ENCODE results near the gene NIFK.
"Not testable (repeated sequence)": the region's sequence is repeated elsewhere in the genome, so short reads cannot be mapped to it uniquely, and the experiment has no call there.

The NIFK gene

GRCh38 chr2:121736462-121737336, at the start of gene NIFK:
Gene NIFK (minus strand): TSS chr2:121736875. CDS start chr2:121736850, 25 bp downstream.
- DNase-seq = peak; percentile 81 to 99 (median 96)

DNA sequence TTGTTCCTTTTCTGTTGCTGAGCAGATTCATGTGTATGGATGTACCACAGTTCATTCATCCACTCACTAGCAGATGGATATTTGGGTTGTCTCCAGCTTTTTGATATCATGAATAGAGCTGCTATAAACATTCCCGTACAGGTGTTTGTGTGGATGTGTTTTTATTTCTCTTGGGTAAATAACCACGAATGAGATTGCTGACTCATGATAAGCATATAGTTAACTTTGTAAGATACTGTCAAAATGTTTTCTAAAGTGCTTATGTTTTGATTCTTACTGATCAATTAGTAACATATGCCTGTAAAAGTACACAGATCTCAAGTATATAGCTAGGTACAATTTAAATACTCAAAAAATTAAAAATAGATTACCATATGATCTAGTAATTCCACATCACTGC, 46.5 kb upstream of the NIFK start:
- no peak for DNase-seq

- DNase-seq = no peak
These were observed 42.2 kb upstream of the NIFK start for GRCh38 chr2:121778741-121779487.

- DNase-seq = no peak
These were observed 41.0 kb upstream of the NIFK start for GRCh38 chr2:121777699-121778058.

DNA sequence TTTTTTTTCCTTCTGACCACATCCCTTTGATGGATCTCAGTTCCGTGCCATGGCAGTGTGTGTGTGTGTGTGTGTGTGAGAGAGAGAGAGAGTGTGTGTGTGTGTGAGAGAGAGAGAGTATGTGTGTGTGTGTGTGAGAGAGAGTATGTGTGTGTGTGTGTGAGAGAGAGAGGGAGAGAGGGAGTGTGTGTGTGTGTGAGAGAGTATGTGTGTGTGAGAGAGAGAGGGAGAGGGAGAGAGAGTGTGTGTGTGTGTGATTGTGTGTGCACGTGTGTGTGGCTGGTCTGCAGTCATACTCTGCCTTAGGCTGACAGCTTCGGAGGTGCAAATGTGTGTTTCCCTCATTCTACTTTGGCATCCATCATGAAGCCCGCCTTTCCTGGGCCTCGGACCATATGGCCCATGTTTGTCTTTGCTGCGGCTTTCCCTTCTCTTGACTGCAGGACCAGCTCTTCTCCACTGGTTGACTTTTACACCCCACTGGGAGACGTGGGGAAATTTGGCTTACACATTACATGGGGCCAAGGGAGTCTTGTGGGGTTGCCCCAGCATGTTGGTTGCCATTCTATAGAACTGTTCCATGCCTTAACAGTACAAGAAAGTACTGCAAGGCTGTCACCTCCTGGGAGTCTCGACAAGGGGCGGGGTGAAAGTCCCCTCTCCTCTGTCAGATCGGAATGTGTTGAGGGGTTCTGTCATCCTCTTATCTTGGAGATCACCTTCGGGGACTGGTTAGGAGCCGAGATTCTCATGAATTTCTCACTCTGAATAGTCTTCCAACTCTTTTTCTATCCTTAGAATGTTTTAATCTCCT, 40.4 kb upstream of the NIFK start:
- DNase-seq = no peak

DNA sequence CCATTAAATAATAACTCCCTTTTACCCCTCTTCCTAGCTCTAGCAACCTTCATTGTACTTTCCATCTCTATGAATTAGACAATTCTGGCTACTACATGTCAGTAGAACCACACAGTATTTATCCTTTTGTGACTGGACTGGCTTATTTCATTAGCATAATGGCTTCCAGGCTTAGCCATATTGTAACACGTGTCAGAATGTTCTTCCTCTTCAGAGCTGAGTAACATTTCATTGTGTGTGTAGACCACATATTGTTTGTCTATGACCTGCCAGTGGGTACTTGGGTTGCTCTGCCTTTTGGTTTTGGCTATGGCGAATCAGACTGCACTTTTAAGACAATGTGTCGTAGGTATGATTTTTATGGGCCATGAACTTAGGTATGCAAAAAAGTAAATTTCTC, 39.7 kb upstream of the NIFK start:
- DNase-seq = no peak

DNA sequence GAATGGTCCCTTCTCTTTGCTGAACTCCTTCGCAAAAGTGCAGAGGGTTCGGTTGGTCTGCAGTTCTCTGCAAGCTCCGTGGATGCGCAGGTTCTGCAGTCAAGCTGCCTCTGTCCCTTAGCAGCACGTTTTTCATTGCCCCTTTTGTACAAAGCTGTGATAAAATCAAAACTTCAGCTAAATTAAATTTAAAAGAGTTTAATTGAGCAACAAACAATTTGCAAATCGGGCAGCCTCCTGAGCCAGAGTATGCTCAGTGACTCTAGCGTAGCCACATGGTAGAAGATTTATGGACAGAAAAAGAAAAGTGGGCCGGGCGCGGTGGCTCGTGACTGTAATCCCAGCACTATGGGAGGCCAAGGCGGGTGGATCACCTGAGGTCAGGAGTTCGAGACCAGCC, 37.6 kb upstream of the NIFK start:
- DNase-seq = no peak

- DNase-seq = no peak
These were observed 35.5 kb upstream of the NIFK start for GRCh38 chr2:121771976-121772742.

DNA sequence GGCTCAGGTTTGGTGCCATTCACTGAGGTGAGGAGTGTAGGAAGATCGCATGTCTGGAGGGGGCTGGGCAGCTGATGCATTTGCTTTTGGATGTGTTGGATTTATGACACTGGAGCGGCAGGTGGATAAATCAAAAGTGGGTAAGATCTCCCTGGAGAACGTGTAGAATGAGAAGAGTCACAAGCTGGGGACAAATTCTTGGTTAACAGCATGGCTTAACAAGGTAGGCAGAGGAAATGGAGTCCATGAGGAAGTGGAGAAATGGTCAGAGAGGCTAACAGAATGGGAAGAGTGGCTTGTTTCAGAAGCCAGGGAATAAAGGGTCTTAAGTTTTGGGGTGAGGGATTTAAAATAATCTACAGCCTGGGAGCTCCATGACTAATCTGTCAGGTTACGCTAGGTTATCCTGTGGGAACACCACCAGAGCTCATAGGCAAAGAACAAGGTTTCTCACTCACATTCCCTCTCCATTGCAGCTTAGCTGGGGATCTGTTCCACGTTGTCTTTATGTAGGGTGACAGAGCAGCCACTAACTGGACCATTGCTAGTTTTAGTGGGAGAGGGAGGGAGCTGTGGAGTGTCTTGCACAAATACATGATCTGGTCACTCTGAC, 31.6 kb upstream of the NIFK start:
- no peak for DNase-seq

DNA sequence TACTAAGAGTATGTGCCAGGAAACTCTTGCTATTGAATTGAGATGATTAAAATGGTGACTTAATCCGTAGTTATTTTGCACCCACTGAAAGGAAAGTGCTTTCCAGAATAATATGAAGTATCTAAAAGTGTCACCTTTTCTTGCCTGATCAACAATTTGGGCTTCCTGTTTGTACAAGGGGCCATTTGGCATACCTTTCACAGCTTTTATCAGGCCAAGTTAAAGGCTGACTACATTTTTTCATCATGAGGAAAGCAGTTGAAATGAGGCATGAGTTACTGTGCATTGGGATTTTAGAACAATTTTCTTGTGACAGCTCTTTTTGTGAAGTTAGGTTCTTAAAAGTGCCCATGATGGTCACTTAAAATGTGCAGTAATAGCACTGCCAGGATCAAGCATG, 29.9 kb upstream of the NIFK start:
- no peak for DNase-seq

DNA sequence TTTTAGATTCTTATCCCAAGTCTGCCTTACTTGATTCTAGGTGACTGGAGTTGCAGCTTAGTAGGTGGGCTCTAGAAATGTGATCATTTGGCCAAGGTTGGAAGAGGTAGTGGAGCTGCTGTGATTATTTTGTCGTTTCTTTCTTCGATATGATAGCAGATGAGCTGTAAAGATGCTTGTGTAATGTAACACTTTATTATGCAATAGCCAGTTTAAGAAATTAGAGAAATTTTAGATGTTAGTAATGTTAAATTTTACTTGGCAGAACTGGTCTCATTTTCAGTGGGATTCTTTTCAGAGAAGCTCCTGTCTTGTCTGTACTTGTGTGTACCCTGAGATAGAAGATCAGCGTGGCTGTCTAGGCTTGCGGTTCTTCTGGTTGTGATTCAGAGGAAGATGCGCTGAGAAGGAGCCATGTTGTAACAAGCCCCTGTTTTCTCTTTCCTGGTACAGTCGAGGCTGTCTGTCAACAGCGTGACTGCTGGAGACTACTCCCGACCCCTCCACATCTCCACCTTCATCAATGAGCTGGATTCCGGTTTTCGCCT, 28.1 kb upstream of the NIFK start:
- DNase-seq = no peak

GRCh38 chr2:121755237-121756111, 18.8 kb upstream of the NIFK start, which contains the start of gene TSN:
Gene TSN (plus strand): TSS chr2:121755651. CDS start chr2:121755780, 129 bp downstream.
- DNase-seq = peak; percentile 32 to 96 (median 92)

GRCh38 chr2:121754851-121755236, 18.2 kb upstream of the NIFK start:
- no peak for DNase-seq

DNA sequence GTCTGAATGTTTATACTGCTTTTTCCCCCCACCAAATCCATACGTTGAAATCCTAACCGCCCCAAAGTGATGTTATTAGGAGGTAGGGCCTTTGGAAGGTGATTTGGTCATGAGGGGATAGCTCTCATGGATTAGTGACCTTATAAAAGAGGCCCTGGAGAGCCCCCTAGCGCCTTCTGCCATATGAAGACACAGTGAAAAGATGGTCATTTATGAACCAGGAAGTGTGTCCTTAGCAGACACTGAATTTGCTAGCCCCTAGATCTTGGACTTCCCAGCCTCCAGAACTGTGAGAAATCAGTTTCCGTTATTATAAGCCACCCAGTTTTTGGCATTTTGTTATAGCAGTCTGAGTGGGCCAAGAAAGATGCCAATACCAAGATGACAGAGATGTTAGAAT, 11.5 kb upstream of the NIFK start:
- DNase-seq = no peak

DNA sequence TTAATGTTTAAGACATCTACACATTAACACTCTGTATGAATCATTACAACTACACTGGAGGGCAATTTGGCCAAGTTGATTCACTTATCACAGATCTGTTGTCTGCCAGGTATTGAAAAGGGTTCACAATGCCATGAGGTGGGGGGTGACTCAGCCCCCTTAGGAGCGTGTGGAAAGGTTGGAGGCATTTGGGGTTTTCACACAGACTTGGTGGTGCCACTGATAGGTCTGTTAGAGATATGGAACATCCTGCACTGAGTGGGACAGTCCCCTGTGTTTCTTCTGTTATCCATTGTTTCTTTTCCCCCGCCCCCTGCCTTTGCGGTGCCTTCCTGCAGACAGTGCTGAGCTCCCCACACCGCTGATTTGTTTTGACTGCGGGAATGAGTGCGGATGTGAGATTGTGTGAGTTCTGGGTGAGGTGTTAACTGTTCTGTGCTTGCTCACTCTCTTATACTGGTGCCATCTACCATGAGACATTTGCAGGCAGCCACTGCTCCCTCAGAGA, 9.4 kb upstream of the NIFK start:
- no peak for DNase-seq

DNA sequence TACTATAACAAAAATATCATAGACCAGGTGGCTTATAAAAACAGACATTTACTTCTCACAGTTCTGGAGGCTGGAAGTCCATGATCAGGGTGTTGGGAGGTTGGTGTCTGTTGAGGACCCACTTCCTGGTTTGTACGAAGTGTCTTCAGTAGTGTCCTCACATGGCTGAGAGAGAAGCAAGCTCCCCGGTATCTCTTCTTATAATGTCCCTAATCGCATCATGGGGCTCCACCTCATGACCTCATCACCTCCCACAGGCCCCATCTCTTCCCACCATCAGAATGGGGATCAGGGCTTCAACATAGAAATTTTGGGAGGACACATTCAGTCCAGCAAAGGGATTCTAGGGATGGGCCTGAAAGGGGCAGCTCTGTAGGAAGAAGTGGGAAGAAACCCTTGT, 4.8 kb upstream of the NIFK start:
- no peak for DNase-seq

- no peak for DNase-seq
These were observed 4.3 kb upstream of the NIFK start for GRCh38 chr2:121740973-121741372.

DNA sequence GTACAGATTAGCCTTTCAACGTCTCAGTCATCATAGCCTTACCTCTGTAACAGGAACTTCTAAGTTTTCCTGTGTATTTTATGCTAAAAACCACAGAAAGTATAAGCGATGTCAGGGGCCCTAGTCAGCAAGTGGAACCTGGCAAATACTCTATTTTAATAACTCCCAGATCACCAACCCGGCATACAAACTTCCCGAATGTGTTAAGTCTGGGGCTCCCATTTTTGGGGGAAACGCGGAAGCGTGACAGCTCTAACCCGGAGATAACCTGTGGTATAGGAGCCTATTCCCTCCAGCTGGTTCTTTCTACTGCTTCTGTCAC, 574 bp downstream of the NIFK start:
- no peak for DNase-seq

DNA sequence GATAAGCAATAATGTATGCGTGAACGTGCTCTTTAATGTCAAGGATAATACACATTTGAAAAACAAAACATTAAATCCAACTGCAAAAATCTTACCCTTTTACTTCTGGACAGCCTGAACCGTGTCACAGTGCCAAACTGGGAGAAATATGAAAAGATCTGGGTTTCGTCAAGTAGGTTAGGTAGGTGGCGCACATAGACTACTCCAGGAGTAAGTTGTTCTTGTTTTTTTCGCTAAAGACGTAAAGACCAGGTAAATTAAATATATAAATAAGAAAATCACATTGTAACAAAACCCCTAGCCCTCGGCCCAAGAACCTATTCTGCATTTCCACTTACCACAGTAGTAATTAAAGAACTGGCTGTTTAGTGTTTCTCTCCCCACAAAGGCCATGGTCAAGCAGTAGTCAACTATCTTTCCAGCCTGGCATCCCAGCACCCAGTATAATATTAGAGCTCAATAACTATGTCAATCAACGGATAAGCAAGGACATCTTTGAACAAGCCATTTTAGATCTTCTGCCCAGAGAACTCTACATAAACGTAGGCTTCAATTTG, 1.1 kb downstream of the NIFK start:
- no peak for DNase-seq

DNA sequence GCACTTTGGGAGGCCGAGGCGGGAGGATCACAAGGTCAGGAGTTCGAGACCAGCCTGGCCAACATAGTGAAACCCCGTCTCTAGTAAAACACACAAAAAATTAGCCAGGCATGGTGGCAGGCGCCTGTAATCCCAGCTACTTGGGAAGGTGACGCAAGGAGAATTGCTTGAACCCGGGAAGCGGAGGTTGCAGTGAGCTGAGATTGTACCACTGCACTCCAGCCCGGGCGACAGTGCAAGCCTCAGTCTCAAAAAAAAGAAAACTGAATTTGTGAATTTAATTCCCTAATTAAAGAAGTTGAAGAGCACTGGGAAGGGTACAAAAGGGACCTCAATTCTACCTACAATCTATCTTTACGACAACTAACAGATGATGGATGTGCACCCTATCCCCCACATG, 2.1 kb downstream of the NIFK start:
- not testable (repeated sequence) for DNase-seq

Measured in C1 segment of cervical spinal cord (tissue), 14 donors.